Stimulated activated CD8-positive, alpha-beta memory T cell treated with anti-CD3 and anti-CD28 coated beads, Interleukin-4, amount 100 ng/mL, for 4 hours (primary cell): ENCODE results near the gene PCK2.
A peak's percentile ranks its signal among the peaks of the same experiment; 100 is the strongest.

Experiments used
- DNase-seq, 2 donors: peaks; one replicate each; pipeline ENCODE4 v3.0.0-alpha.2; 2020; ENCODE audit warnings: low read depth in 2 of 2, low spot score in 1 of 2

PCK2 gene

GRCh38 chr14:24135834-24136683, 41.9 kb downstream of the PCK2 start, which contains the start of gene PSME1:
Gene PSME1 (plus strand): TSS chr14:24136194. CDS start chr14:24136263, 69 bp downstream.
- peak; percentile 86 to 90 for DNase-seq

GRCh38 chr14:24136684-24137528, 42.8 kb downstream of the PCK2 start:
- no peak for DNase-seq

GRCh38 chr14:24137529-24138395, 43.7 kb downstream of the PCK2 start:
- no peak for DNase-seq

GRCh38 chr14:24138396-24139271, 44.5 kb downstream of the PCK2 start:
- DNase-seq: no peak

GRCh38 chr14:24139272-24139934, 45.3 kb downstream of the PCK2 start:
- DNase-seq: no peak

- peak; percentile 99 for DNase-seq
These were observed 47.2 kb downstream of the PCK2 start, which contains the start of gene EMC9 for GRCh38 chr14:24141097-24141880. Gene EMC9 (minus strand): TSS chr14:24141591. CDS start chr14:24141304, 287 bp downstream.

- DNase-seq: no peak
These were observed 49.4 kb downstream of the PCK2 start for GRCh38 chr14:24143511-24143910.

- DNase-seq: no peak
These were observed 50.3 kb downstream of the PCK2 start for GRCh38 chr14:24144451-24144850.

- DNase-seq: no peak
These were observed 51.1 kb downstream of the PCK2 start for GRCh38 chr14:24145219-24145618.

- DNase-seq: no peak
These were observed 51.8 kb downstream of the PCK2 start for GRCh38 chr14:24145690-24146452.

- peak; percentile 56 to 74 for DNase-seq
These were observed 52.4 kb downstream of the PCK2 start, which contains the start of gene PSME2 for GRCh38 chr14:24146453-24146977. Gene PSME2 (minus strand): TSS chr14:24146610. CDS start chr14:24146581, 29 bp downstream.

- peak; percentile 93 to 95 for DNase-seq
These were observed 53.1 kb downstream of the PCK2 start, which contains the start of gene RNF31 for GRCh38 chr14:24146978-24147760. Gene RNF31 (plus strand): TSS chr14:24147498. CDS start chr14:24147699, 201 bp downstream.

GRCh38 chr14:24147761-24148428, 53.8 kb downstream of the PCK2 start:
- no peak for DNase-seq

GRCh38 chr14:24149302-24149969, 55.3 kb downstream of the PCK2 start:
- DNase-seq: no peak

- DNase-seq: no peak
These were observed 56.0 kb downstream of the PCK2 start for GRCh38 chr14:24150061-24150460.
